Measurements from ENCODE around the gene ELF5. TPM values are rescaled to one million over a fixed set of nuclear protein-coding genes. Genes with fewer than 3 reads are reported as not detected.

Gene ELF5
- total and polyA plus RNA-seq, 2 donors (not counting 3 experiments of a cell fraction or from before 2014, with no cell fraction given), result not detected

- POLR2A ChIA-PET, result no interaction called here
- H3K9me3 ChIP-seq (replicated peaks; ENCODE audit: control insufficient read depth, insufficient read depth, low read length), result no peaks in the 10 kb centered on the region
- CTCF ChIA-PET, result interaction anchor here (1.0 to 1.3 kb wide), 4 partner anchors 123 to 339 kb away, joined by 3 to 6 read pairs (median 4); no protein-coding TSS in a partner anchor
- H3K79me2 ChIP-seq (ENCODE audit: control insufficient read depth, insufficient read depth, low read length), result no peaks in the 10 kb centered on the region
- dilution Hi-C loops (cut with MboI; ENCODE audit: extremely low pct_ligation_motif_present, low sequenced_read_pairs), result no loop called here
- no peak overlapping the region for H3K4me3 ChIP-seq (replicated peaks in 1 of 3; ENCODE audit: insufficient read depth in 1 of 3, low read depth in 1 of 3, low read length in 3 of 3)
- BruUV-seq (replicated peaks), result no TSS peak
- H3K4me1 ChIP-seq (ENCODE audit: control insufficient read depth, extremely low read depth, insufficient read depth, low read length), result no peaks in the 10 kb centered on the region
- H3K4me2 ChIP-seq (ENCODE audit: insufficient read depth, low read length), result no peak overlapping the region
- H3K27me3 ChIP-seq (ENCODE audit: control insufficient read depth in 2 of 2, insufficient read depth in 2 of 2, low read length in 2 of 2), result peaks cover 3 to 6% of the 10 kb centered on the region in 2 experiments
- no peak for FAIRE-seq
- TF ChIP-seq FOS (IDR thresholded peaks at IDR 0.05; ENCODE audit: borderline replicate concordance, insufficient read depth, low read length) (no peak), JUN (IDR thresholded peaks at IDR 0.05; ENCODE audit: borderline replicate concordance, insufficient read depth, insufficient read length, low read depth) (no peak), CTCF (IDR thresholded peaks at IDR 0.05; ENCODE audit: extremely low read depth in 1 of 2, insufficient read depth in 1 of 2, low read depth in 1 of 2, low read length in 2 of 2) (no peak), POLR2A (IDR thresholded peaks at IDR 0.05; ENCODE audit: low read depth, low read length) (no peak), MYC (IDR thresholded peaks at IDR 0.05; ENCODE audit: low read depth, low read length) (no peak), EZH2 (IDR thresholded peaks at IDR 0.05; ENCODE audit: borderline replicate concordance, low read depth, low read length, severe bottlenecking) (no peak), GATA2 (IDR thresholded peaks at IDR 0.05; ENCODE audit: insufficient read depth, insufficient read length, low read depth, low read length) (no peak), POLR2AphosphoS5 (IDR thresholded peaks at IDR 0.05; ENCODE audit: insufficient read depth, low read depth, low read length) (no peak)
- TF ChIP-seq, protein P1, sequence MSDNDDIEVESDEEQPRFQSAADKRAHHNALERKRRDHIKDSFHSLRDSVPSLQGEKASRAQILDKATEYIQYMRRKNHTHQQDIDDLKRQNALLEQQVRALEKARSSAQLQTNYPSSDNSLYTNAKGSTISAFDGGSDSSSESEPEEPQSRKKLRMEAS (IDR thresholded peaks at IDR 0.05; ENCODE audit: insufficient read depth, insufficient read length), result no peak
- no peaks in the 10 kb centered on the region for H4K20me1 ChIP-seq (replicated peaks; ENCODE audit: control insufficient read depth, extremely low read depth, insufficient read depth, low read length)
- H3K36me3 ChIP-seq (ENCODE audit: control insufficient read depth in 2 of 2, extremely low read depth in 1 of 2, insufficient read depth in 2 of 2, low read length in 2 of 2), result no peaks in the 10 kb centered on the region
- no peak overlapping the region for H3K9ac ChIP-seq (replicated peaks; ENCODE audit: extremely low read depth, insufficient read depth, low read length)
- no peak overlapping the region for H3K27ac ChIP-seq (ENCODE audit: insufficient read depth, low read depth, low read length)
- intact Hi-C loops (cut with micrococcal nuclease), result no loop called here
- no peaks in the 10 kb centered on the region for H3K9me1 ChIP-seq (replicated peaks; ENCODE audit: control insufficient read depth, extremely low read depth, insufficient read depth, low read length)
- H2AFZ ChIP-seq (ENCODE audit: low read depth, low read length), result no peak overlapping the region
- DNase-seq (ENCODE audit: low read depth, low spot score), result no peak
These were observed 24.6 kb downstream of the ELF5 start for GRCh38 chr11:34488855-34489557.

All from endothelial cell of umbilical vein (primary cell).